ENCODE data around the gene ADRA2B.

- peak in 1 of 6 experiments; percentile 23 for TF ChIP-seq CTCF (IDR thresholded peaks at IDR 0.05)
- TF ChIP-seq POLR2A (IDR thresholded peaks at IDR 0.05), result peak; percentile 50 to 70
These were observed 28.9 kb upstream of the ADRA2B start, which contains the start of gene DUSP2 for GRCh38 chr2:96145036-96145847.
